AML-193 (cell line): ENCODE data around the gene ACRBP.

Experiments used
- DNase-seq, 2 experiments: peaks; one replicate each; lab custom pipeline; 2025; lab: John Stamatoyannopoulos, UW

Gene ACRBP

GRCh38 chr12:6647083-6647604 lies at the start of gene ACRBP:
ACRBP (minus strand) TSS chr12:6647432; CDS start chr12:6647366, 66 bp downstream.
- DNase-seq, result no peak

- no peak for DNase-seq
Observed at GRCh38 chr12:6695313-6696045, 48.2 kb upstream of the ACRBP start.

- no peak for DNase-seq
Observed at GRCh38 chr12:6694701-6695100, 47.5 kb upstream of the ACRBP start.

GRCh38 chr12:6693832-6694355 lies 46.7 kb upstream of the ACRBP start:
- DNase-seq, result no peak

- DNase-seq, result no peak
Observed at GRCh38 chr12:6692888-6693287, 45.7 kb upstream of the ACRBP start.

- DNase-seq, result no peak
Observed at GRCh38 chr12:6691473-6691872, 44.2 kb upstream of the ACRBP start.

GRCh38 chr12:6688999-6689882 lies 42.0 kb upstream of the ACRBP start, which contains the start of gene ZNF384:
ZNF384 (minus strand) TSS chr12:6689375; CDS start chr12:6679520, 9,855 bp downstream.
- DNase-seq, result peak; percentile 98 to 99

GRCh38 chr12:6688543-6688998 lies 41.3 kb upstream of the ACRBP start:
- peak in 1 of 2 experiments; percentile 37 for DNase-seq

- no peak for DNase-seq
Observed at GRCh38 chr12:6685814-6686213, 38.6 kb upstream of the ACRBP start.

GRCh38 chr12:6684609-6685008 lies 37.4 kb upstream of the ACRBP start:
- DNase-seq, result peak; percentile 49 to 51

- DNase-seq, result no peak
Observed at GRCh38 chr12:6676962-6677361, 29.7 kb upstream of the ACRBP start.

GRCh38 chr12:6672143-6672542 lies 24.9 kb upstream of the ACRBP start:
- no peak for DNase-seq

- DNase-seq, result no peak
Observed at GRCh38 chr12:6667559-6668210, 20.5 kb upstream of the ACRBP start.

- no peak for DNase-seq
Observed at GRCh38 chr12:6666211-6666610, 19.0 kb upstream of the ACRBP start.

- DNase-seq, result peak; percentile 3 to 9
Observed at GRCh38 chr12:6664902-6665301, 17.7 kb upstream of the ACRBP start.

GRCh38 chr12:6662906-6663742 lies 15.9 kb upstream of the ACRBP start, which contains the start of gene ING4:
ING4 (minus strand) TSS chr12:6663119; CDS start chr12:6663101, 18 bp downstream.
- peak; percentile 99 for DNase-seq

GRCh38 chr12:6662602-6662905 lies 15.3 kb upstream of the ACRBP start:
- DNase-seq, result no peak

GRCh38 chr12:6653987-6654386 lies 6.8 kb upstream of the ACRBP start:
- no peak for DNase-seq

GRCh38 chr12:6653342-6653741 lies 6.1 kb upstream of the ACRBP start:
- no peak for DNase-seq

- no peak for DNase-seq
Observed at GRCh38 chr12:6652391-6652790, 5.2 kb upstream of the ACRBP start.

GRCh38 chr12:6650832-6651231 lies 3.6 kb upstream of the ACRBP start:
- DNase-seq, result no peak
